Omental fat pad (tissue), 4 donors: ENCODE measurements around the gene ITM2C. TPM values are rescaled to one million over a fixed set of nuclear protein-coding genes. Genes with fewer than 3 reads are reported as not detected.

Source experiments
- ATAC-seq: fragments of 150-250 bp; one replicate; pipeline ENCODE4 v1.9.1; 2016; ENCODE audit warnings: mild to moderate bottlenecking, moderate library complexity; ENCODE audit not compliant: low FRiP score
- DNase-seq: peaks from one replicate; pipeline ENCODE4 v3.0.0-alpha.2; 2019; ENCODE audit warnings: low spot score
- CTCF ChIP-seq, 3 donors: fragments of 450-650 bp; IDR thresholded peaks; one replicate each; pipeline ENCODE4 v1.5.1; 2016 to 2017; ENCODE audit warnings: antibody characterized with exemption in 3 of 3, mild to moderate bottlenecking in 3 of 3, moderate library complexity in 2 of 3
- total RNA-seq, 4 donors: library from RNA; depleted of rRNA; stranded (reverse); fragments of >200 nt; gene quantifications; one replicate each; pipeline ENCODE4 v1.1.0, GENCODE V29; 2016

Gene ITM2C
- total RNA-seq, 4 donors from 2014 or later, result 17.9 to 35.9 (median 28.8) TPM

GRCh38 chr2:230877759-230878598 lies 13.2 kb downstream of the ITM2C start:
- TF ChIP-seq CTCF (IDR thresholded peaks at IDR 0.05), result no peak
- ATAC-seq (no peak), DNase-seq (no peak)

GRCh38 chr2:230878599-230879188 lies 14.0 kb downstream of the ITM2C start:
- ATAC-seq (no peak), DNase-seq (no peak)
- TF ChIP-seq CTCF (IDR thresholded peaks at IDR 0.05), result no peak

GRCh38 chr2:230879271-230879882 lies 14.6 kb downstream of the ITM2C start:
- ATAC-seq (no peak), DNase-seq (no peak)
- no peak for TF ChIP-seq CTCF (IDR thresholded peaks at IDR 0.05)

GRCh38 chr2:230879891-230880290 lies 15.1 kb downstream of the ITM2C start:
- DNase-seq, result no peak

GRCh38 chr2:230881840-230882239 lies 17.1 kb downstream of the ITM2C start:
- ATAC-seq, result no peak
- DNase-seq, result no peak
- TF ChIP-seq CTCF (IDR thresholded peaks at IDR 0.05), result no peak

More at GRCh38 chr2:230879891-230880290, 15.1 kb downstream of the ITM2C start:
- ATAC-seq, result no peak
- TF ChIP-seq CTCF (IDR thresholded peaks at IDR 0.05), result no peak

GRCh38 chr2:230885463-230886130 lies 20.9 kb downstream of the ITM2C start:
- no peak for TF ChIP-seq CTCF (IDR thresholded peaks at IDR 0.05)
- ATAC-seq, result no peak
- no peak for DNase-seq
